ENCODE data around the gene LRRC10.

The LRRC10 gene

DNA sequence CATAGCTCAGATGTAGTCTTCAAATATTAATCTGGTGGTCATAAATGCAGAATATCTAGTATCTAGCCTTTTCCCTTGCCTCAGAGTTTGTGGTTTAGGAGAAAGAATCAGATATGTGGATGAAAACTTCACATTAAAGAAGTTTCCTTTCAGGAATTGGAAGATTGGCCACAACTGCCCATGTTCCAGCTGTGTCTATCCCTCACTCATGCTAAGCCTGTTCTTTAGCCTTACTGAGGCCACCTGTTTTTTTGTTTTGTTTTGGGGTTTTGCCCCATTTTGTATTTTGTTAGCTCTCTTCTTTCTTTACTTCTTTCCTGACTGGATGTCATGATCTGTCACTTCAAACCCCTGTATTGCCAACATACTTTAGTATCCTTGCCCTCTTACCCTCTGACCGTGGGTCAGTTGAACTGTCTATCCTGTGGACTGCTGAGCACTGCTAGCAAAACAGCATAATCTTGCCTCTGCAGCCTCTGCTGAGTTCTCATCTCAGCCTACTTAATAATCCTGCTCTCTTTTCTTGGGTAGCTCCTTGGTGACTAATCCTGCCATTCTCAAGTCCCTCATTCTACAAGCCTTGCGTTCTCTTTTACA lies 47.4 kb downstream of the LRRC10 start:
- no peaks in the 10 kb centered on the region for H3K4me1 ChIP-seq (ENCODE audit: insufficient read depth, low read length)
- H3K36me3 ChIP-seq (ENCODE audit: insufficient read depth, low read depth, low read length) = peaks cover 17% of the 10 kb centered on the region
- no peak overlapping the region for H3K9ac ChIP-seq (ENCODE audit: low read depth, low read length)
- no peaks in the 10 kb centered on the region for H3K27me3 ChIP-seq (ENCODE audit: insufficient read depth, low read length)
- no peak overlapping the region for H3K27ac ChIP-seq (ENCODE audit: low read length)
- H3K4me3 ChIP-seq (ENCODE audit: low read length) = no peak overlapping the region
- H3K9me3 ChIP-seq (ENCODE audit: insufficient read depth, low read depth, low read length) = no peaks in the 10 kb centered on the region

Data from iPS-20b (cell line).